ENCODE results near the gene ADCYAP1R1.

ADCYAP1R1 gene

DNA sequence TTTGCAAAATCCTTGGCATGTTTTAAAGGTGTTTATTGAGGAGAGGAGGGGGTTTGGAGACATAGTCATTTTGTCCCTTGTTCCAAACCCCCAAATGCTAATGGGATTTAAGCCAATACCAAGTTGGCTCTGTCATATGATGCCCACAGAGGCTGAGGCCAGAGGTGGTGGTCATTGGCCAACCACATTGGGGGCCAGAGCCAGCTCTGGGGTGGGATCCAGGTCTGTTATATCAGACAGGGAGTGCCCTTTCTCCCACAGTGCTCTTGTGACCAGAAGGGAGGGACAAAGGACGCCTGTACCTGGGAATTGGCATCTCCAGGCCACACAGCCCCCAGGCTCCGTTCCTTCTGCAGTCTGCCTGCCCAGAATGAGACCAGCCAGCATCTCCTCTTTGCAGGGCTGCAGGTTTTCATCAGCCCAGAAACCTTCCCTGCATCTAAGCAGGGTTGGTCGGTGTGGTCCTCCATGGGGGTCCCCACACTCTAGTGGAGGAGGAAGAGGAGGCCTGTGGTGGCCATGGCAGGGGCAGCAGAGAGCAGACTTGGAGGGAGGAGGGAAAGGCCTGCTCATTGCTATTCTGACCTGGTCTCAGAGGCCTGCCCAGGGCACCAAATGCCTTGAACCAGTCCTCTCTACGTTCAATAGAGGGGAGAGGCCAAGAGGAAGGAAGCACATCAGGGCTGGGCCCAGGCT lies 17.9 kb downstream of the ADCYAP1R1 start:
- no peak for DNase-seq

DNA sequence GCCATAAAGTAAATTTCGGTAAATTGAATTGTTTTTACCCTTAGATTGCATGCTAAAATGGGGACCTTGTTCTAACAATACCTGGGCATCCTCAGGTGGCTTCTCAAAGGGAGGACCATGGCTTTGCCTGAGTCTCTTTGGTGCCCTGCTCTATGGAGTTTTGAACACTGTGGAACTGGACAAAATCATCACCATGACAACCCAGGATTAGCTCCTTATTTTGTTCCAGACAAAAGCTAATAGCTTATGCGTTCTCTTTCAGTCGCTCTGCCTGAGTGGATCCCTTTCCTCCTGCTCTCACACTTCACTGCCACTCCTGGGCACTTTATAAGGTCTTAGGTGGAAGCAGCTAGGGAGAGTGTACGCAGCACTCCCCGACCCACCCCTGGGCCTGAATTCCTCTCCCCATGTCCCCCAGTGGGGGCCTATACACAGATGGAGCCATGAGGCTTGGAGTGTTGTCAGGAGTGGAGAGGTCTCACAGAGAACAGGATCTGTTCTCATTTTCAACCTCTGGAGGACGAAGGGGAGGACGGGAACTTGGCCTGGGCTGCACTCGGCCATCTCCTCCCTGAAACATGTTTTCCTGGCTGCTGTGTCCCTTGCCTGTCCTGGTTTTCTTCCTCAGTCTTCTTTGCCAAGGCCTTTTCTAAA lies 19.0 kb downstream of the ADCYAP1R1 start:
- DNase-seq = no peak

DNA sequence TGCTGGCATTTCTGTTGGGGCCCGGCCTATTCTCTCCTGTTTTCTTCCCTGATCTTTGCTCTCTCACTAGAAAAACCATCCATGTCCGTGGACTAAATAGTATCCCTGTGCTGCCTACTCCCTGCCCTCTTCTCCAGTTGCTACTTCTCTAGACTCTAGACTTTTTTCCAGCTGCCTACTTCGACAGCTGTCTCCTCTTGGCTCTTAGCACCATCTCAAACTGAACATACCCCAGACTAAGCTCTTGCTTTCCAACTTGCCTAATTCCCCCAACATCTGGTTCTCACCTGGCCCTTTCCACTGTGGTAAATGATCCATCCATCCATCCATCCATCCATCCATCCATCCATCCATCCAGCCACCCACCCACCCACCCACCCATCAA lies 19.5 kb downstream of the ADCYAP1R1 start:
- DNase-seq = no peak

DNA sequence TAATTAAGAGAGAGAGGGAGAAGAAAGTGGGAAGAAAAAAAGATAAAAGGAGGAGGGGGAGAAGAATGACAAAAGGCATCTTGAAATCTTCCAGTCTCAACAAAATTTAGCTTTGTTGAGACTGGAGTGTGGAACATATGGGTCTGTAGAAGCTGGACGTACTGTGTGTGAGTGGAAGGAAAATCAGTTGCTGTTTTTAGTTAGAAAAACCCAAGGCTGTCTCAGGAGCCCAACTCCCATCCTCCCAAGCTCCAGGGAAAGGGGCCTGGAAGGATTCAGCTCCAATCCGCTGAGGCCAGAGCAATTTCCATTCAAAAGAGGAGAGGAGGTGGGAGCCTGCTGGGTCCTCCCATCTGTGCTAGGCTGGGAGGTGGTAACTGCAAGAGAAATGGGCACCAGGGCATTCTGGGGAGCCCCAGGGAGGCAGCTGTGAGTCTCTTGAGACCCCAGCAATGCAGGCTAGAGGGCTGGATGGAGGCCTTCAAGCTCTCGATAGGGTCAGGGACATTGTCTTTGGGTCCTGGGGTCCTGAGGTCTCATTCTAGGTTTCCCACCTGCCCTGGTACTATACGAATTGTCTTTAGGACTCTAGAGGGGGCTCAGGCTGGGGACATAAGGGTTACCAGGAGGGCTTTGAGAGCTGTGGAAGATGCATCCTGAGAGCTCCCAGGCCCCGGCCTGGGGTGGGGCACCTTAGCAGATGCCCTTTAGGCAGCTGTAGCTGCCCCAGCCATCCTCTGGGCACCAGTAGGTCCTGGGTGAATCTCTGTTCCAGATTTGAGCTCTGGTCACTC lies 21.4 kb downstream of the ADCYAP1R1 start:
- DNase-seq = no peak

DNA sequence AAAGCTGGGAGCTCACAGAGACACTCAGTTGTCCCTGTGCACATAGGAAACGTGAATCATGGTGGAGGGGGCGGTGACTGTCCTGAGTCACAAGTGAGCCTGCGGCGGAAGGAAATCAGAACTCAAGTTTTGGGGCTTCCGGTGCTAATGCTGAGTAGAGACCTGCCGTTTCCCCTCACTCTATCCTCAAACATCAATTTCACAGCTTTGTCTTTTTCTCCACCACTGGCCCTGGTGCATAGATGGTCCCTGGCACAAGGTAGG lies 21.9 kb downstream of the ADCYAP1R1 start:
- DNase-seq = no peak

DNA sequence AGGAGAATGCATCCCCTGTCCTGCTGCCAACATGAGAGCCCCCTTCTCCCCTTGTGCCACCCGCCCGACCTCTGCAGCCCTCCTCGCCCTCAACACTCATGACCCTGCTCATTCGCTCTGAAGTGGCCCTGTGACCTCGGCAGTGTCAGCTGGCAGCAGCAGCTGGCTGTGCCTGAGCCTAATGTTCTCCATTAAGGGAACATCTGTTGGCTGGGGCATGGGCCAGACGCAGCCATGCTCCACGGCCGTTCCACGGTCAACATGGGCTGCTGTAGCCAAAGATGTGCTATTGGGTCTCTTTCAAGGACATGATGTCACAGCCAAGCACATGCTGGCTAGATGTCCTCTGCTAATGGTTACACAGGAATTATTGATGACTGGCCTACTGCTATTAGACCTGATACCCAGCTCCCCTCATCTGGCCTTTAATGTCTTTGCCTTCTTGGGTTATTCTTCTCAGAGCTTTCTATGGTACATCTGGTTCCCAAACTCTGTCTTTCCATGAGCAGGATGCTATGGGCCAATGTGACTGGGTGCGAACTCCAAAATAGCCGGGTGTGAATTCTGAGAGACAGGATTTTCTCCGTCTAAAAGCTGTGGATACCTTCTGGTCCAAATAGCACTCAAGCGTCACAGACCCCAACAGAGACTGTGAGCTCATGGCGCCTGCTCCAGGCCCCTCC lies 22.4 kb downstream of the ADCYAP1R1 start:
- no peak for DNase-seq

DNA sequence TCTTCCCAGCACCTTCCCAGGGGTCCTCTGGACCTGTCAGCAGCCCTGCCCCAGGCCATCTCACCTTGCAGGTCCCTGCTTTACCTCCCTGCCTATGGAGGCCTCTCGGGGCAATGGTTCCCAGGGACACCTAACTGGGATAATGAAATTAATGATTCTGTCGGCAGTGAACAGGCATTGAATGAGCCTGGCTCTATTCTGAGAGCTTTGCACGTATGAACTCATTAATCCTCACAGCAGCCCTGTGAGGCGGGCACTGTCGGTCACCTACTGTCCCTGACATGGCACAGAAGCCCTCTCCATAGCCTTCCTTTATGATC lies 22.9 kb downstream of the ADCYAP1R1 start:
- DNase-seq = no peak

DNA sequence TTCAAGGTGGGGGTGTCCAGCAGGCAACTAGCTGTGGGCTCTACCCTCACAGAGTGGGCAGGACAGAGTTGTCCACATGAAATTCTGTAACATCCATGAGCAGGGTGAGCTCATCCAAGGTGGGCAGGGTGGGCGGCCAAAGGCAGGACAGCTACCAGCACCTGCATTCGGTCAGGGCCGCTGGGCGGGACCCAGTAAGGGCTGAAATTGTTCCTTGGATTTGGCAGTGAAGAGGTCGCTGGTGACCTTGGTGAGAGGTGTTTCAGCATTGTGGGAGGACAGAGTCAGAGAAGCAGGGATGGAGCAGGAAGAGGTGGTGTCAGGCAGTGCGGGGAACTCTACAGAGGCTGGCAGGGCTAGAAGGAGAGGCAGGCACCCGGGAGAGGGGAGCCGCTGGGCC lies 23.9 kb downstream of the ADCYAP1R1 start:
- no peak for DNase-seq

DNA sequence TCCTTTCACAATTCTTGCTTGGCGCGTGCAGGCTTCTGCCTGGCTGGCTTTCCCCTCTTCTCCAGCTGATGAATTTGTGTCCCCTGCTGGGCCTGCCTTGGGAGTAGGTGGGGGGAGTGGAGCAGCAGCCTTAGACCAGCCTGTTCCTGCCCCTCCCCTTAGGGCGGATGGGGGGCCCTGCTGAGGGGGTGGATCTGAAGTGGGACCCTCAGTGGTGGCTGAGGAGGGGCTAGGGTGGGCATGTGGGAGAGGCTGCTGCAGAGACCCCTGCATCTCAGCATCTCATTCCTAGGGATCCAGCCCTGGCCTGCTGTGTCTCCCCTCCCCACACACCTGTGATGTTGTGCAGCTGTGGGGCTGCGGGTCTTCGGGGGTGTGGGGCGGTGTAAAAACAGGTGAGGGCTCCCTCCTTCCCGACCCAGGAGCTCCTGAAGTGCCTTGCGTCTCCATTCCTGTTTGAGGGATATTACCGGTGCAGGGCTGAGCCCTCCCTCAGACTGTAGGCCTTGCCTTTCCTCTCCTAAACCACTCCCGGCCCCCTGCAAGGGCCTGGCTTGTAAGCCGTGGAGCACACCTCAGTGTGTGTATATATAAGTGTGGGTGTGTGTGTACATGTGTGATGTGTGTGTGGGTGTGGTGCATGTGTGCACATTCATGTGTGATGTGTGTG lies 24.7 kb downstream of the ADCYAP1R1 start:
- no peak for DNase-seq

DNA sequence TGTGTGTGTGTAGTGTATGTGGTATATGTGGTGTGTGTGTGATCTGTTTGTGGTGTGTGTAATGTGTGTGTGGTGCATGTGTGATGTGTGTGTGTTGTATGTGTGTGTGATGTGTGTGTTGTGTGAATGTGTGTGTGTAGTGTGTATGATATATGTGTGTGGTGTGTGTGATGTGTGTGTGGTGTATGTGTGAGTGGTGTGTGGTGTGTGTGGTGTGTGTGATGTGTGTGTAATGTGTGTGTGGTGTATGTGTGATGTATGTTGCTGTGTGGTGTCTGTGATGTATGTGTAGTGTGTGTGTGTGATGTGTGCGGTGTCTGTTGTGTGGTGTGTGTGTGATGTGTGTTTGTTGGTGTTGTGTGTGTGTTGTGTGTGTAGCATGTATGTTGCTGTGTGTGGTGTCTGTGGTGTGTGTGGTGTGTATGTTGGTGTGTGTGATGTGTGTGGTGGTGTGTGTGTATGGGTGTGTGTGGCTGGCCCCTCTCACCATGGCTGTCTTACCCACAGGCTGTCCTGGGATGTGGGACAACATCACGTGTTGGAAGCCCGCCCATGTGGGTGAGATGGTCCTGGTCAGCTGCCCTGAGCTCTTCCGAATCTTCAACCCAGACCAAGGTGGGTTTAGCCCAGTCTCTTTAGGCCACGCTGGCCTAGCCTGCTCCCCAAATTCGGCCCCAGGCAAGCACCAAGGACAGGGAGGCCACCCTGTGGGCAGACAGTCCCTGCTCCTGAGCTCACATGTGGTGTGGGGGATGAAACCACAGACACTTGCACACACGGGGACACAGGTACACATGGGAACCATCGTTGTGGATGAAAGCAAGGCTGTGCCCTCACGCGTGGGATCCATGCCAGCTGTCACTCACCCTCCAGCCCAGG lies 25.6 kb downstream of the ADCYAP1R1 start:
- DNase-seq = no peak

DNA sequence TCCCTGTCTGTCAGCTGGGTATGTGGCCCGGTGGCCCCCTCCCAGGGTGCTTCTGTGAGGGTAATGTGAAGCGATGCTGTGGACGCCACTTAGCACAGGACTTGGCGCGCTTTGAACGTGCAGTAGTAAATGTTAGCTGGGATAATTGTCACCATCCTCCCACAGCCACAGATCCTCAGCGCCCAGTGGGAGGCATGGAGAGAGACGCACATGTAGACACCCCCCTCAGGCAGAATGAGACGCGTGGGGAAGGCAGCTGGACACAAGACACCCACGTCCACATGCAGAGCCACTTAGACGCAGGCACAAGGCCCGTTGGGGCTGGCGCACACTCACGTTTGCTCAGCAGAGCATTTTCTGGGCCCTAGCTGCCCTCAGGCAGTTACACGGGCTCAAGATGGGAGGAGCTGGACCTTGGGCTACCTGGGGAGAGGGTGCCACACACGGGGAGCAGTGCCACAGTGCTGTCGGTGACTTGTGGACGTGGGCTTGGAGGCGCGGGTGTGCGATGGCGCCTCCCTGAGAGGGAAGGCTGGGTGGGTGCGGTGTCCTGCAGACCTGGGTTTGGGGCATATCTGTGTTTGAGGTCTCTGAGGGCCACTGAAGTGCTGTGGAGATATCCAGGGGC lies 26.4 kb downstream of the ADCYAP1R1 start:
- no peak for DNase-seq

DNA sequence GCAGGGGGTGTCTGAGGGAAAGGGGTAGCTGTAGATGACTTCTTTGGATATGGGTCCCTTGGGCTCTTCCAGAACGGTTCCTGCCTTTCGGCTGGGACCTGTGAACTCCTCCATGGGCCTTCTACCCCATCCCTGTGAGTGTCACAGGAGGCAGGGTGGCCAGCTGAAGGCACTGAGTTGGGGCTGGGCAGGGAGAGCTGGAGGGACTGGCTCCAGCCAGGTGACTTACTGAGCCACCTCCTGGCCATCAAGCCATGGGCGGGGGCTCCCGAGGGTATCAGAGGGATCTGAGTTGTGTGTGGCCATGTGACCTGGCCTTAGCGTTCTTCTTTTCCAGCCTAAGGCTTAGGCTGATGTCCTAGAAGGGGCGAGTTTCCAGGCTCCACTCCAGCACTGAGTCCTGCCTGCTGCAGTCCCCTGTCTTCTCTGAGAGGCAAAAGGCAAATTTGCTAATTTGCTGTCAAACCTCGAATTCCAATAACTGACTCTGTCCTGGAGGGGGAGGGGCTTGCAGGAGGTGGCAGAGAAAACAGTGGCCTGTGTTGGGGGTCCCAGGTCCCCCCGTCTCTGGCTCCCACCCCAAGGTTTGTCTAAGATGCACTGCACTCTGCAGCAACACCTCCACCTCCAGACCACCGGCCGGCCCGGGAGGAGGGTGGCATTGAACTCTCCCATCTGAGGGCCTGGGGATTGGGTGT lies 27.2 kb downstream of the ADCYAP1R1 start:
- no peak for DNase-seq

DNA sequence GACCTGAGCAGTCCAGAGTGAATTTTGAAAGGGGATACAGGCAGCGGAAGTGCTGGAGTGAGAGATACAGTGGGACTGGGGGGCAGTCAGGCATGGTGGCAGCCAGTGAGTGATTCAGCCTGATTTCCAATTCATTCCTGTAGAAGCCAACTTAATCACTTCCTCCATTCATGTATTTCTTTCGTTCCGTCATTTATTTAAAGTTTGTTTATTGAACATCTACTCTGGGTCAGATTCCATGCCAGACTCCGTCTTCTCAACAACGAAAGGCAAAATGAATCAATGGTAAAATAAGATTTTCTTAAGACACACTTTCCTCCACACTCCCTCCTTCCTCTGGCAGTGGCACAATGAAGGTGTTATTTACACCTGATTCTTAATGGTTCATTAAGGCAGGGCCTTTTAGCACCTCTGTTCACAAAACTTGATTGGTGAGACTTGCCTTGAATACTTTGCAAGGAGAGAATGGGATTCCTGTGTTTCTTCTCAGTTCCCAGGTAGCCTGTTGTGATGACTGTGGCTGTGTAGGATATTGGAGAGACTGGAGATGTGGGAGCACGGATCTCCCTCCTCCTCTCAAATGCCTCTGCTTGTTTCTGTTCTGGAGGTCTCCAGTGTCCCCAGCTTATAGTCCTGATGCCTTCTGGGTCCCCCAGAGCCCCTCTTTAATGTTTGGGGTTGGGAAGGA lies 27.9 kb downstream of the ADCYAP1R1 start:
- DNase-seq = no peak

DNA sequence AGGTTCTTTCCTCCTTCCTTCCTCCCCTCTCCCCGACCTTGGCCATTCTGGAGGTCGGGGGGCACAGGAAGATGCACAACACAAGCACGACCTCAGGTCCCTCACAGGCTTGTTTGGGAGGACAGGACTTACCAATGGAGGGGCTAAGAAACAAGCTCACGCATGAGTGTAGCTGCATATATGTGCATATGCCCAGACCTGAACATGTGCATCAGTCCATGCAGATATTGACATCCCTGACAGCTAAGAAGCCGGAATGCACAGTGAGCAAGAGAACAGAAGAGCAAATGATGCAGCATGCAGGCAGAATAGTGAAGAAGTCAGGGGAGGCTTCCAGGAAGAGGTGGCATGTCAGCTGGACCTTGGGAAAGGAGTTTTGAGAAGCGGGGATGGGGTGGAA lies 28.7 kb downstream of the ADCYAP1R1 start:
- no peak for DNase-seq

DNA sequence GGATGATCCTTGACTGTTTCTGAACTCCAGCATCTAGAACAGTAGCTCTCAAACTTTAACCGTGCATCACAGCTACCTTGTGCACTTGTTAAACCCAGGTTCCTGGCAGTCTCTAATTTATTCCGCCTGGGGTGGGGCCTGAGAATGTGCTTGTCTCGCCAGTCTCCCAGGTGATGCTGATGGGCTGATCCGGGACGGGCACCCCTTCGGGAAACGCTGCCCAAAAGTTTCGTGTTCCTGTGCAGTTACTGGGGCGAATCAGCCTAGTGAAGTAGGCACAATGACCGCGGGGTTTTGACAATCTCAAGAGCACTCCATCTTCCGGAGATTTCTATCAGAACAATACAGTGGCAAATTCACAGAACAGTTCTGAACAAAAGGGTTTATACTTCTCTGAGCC lies 29.9 kb downstream of the ADCYAP1R1 start:
- no peak for DNase-seq

DNA sequence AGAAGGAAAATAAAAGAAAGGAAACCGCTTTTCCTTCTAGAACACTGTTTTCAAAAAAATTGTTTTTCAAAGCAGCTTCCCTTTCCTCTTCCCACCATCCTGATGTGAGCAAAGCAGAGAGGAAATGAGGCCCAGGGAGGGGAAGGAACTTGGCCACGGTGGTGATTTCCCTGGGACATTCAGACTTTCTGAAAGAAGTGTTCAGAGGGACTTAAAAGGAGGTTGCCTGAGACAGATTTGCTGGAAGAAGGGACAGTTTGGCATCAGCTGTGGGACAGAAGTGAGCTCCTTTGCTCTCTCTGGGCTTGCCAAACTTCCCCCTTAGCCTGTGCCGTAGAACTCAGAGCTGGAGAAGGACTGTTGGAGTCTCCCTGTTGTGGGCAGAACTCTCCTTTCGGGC lies 30.3 kb downstream of the ADCYAP1R1 start:
- no peak for DNase-seq

DNA sequence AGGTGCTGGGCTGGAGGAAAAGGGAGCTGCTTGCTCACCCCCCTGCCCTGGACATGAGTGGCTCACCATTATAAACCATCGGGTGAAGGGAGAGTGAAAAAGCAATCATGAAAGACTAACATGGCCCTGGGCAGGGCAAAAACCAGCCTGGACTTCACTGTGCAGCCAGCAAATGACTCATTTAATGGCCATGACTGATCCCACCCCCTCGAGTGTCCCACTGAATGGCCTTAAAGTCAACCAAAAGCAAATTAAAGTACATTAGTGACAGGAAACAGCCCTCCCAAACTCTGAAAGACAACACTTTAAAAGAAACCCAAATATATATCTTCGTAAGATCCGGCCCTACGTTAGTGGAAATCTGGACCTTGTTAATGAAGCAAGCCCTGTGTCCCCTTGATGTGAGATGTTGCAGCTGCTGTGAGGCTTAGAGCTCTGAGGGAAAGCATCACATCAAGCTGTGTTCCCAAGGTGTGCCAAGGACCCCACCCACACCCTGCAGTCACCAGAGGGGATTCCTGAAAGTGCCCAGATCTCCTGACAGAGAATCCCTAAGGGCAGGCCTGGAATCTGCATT lies 31.2 kb downstream of the ADCYAP1R1 start:
- no peak for DNase-seq

DNA sequence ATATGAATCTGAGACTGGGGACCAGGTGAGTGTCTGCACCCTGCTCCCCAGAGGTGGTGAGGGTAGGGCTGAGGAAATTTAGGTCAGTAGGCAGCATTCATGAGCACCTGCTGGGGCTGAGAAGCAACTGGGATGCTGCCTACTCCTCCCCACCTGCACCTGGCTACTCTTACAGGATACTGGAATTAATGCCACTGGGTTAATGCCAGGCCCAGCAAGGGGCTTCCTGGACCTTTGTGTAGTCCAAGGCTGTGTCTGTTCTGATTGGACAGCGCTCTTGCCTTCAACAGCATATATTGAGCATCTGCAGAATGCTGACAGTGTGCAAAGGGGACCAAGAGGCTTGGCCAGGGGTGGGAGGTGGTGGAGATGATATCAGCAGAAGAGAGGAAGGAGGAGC lies 32.1 kb downstream of the ADCYAP1R1 start:
- DNase-seq = no peak

DNA sequence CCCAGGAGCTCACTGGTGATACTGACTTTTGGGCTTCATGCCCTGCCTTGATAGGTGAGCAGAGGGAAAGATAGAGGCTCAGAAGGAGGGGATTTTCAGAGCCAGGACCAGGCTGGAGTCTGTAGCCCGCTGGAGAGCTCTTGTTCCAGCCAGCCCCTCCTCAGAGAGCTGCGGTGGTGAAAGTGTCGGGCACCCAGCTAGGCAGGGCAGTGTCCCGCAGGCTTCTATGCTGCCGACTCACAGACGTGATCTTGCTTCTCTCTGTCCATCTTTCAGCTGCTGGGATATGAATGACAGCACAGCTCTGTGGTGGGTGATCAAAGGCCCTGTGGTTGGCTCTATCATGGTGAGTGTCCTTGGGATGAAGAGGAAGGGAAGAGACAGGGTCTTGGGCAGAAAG lies 35.2 kb downstream of the ADCYAP1R1 start:
- no peak for DNase-seq

DNA sequence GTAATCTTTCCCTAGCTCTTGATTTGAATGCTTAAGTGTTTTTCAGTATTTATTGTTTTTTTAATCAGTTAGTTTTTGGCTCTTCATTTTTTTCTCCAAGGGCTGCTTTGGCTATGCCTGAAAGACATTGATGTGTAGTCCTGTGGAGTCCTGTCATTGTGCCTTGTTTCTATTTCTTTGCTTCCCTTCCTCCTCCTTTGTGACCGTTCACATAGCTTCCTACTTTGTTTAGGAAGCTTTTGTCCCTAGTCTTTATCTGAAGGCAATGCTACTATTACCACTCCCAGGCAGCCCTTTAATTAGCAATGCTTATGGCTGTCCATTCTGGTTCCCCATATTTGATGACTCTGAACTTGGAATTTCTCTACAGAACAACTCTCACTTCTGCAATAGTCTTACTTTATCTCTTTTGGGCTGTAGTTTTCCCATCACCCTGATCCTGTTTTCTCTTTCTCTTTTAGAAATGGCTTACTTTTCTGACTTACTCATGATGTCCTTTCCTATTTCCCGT lies 39.9 kb downstream of the ADCYAP1R1 start:
- no peak for DNase-seq
